ENCODE measurements around the gene PCSK1. TPM values are rescaled to one million over a fixed set of nuclear protein-coding genes. Genes with fewer than 3 reads are reported as not detected.
A peak's percentile ranks its signal among the peaks of the same experiment; 100 is the strongest.

PCSK1 gene
- polyA plus RNA-seq (ENCODE audit: low read depth in 6 of 6): not detected

DNA sequence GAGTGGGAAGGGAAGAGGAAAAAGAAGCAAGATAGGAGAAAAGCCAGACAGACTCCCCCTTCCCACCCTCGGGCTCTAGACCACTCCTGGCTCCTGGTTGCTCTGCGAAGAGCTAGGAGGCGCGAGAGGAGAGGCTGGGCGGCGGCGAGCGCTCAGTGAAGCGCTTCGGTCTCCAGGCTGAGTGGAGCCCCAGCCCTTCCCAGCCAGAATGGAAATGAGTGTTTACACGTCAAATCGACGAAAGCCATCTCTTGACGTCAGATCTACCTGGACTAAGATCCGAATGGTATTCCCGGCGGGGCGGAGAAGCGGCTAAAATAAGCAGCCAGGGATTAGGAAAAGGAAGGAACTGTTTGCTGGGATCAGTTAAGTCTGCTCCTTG lies at the start of gene PCSK1:
PCSK1 (minus strand) TSS at position 183 of the 382 bp plus-strand sequence. CDS start 206 bp downstream, outside the sequence.
- Mint-ChIP-seq H3K4me3 (peak within 1 kb of the TSS in 3 of 8 donors; percentile 7 to 75 (median 20)), H3K36me3 (peaks cover 0 to 16% of the 10 kb centered on the region in 2 donors), H3K27me3 (peaks cover 56 to 60% (median 60%) of the 10 kb centered on the region in 3 donors), H3K4me1 (peaks cover 12 to 37% (median 20%) of the 10 kb centered on the region in 3 donors), H3K9me3 (peaks cover 0 to 34% (median 9%) of the 10 kb centered on the region in 7 donors), H3K27ac (no peak within 1 kb of the TSS)
- no peak for DNase-seq
- no peak for ATAC-seq (ENCODE audit: low read depth in 2 of 2)

- Mint-ChIP-seq H3K27ac (no peak overlapping the region), H3K36me3 (no peaks in the 10 kb centered on the region), H3K4me1 (no peaks in the 10 kb centered on the region), H3K9me3 (peaks cover 0 to 4% (median 0%) of the 10 kb centered on the region in 7 donors), H3K27me3 (peaks cover 6 to 8% (median 6%) of the 10 kb centered on the region in 3 donors), H3K4me3 (no peak overlapping the region)
- ATAC-seq (ENCODE audit: low read depth in 2 of 2) (no peak), DNase-seq (no peak)
These were observed 48.8 kb upstream of the PCSK1 start for GRCh38 chr5:96481867-96482266.

- DNase-seq (no peak), ATAC-seq (ENCODE audit: low read depth in 2 of 2) (no peak)
- H3K9me3 Mint-ChIP-seq: peaks cover 0 to 4% (median 0%) of the 10 kb centered on the region in 7 donors
- no peak overlapping the region for H3K4me3 Mint-ChIP-seq
- H3K27ac Mint-ChIP-seq: no peak overlapping the region
- H3K4me1 Mint-ChIP-seq: no peaks in the 10 kb centered on the region
- H3K27me3 Mint-ChIP-seq: peaks cover 6 to 8% (median 6%) of the 10 kb centered on the region in 3 donors
- no peaks in the 10 kb centered on the region for H3K36me3 Mint-ChIP-seq
These were observed 48.1 kb upstream of the PCSK1 start for GRCh38 chr5:96481009-96481786.

- no peak for DNase-seq
- Mint-ChIP-seq H3K27me3 (no peaks in the 10 kb centered on the region), H3K9me3 (no peaks in the 10 kb centered on the region), H3K27ac (no peak overlapping the region), H3K36me3 (no peaks in the 10 kb centered on the region), H3K4me1 (no peaks in the 10 kb centered on the region), H3K4me3 (no peak overlapping the region)
- ATAC-seq (ENCODE audit: low read depth in 2 of 2): no peak
These were observed 45.9 kb upstream of the PCSK1 start for GRCh38 chr5:96478983-96479382.

DNA sequence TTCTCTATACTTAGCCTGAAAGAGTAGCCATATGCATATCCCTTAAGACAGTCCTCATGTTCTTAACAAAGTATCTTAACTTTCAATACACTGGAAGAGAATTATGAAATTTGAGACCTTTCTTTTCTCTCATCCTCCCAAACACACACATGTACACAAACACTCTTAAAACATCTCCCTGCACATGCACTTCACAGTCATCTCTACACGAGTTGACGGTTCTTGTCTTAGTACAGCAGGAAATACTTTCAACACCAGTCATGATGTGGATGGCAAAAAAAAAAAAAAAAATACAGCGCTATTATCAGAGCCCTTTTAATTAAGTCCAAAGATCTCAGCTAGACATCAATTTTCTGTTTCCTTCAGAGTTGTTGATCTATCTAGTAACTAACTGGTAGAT lies 43.6 kb upstream of the PCSK1 start:
- H3K9me3 Mint-ChIP-seq: no peaks in the 10 kb centered on the region
- no peak overlapping the region for H3K27ac Mint-ChIP-seq
- H3K4me1 Mint-ChIP-seq: no peaks in the 10 kb centered on the region
- DNase-seq (no peak), ATAC-seq (ENCODE audit: low read depth in 2 of 2) (no peak)
- no peak overlapping the region for H3K4me3 Mint-ChIP-seq
- H3K27me3 Mint-ChIP-seq: peaks cover 0 to 7% (median 6%) of the 10 kb centered on the region in 3 donors
- H3K36me3 Mint-ChIP-seq: no peaks in the 10 kb centered on the region

GRCh38 chr5:96474073-96474472 lies 41.0 kb upstream of the PCSK1 start:
- no peak overlapping the region for H3K4me3 Mint-ChIP-seq
- H3K9me3 Mint-ChIP-seq: no peaks in the 10 kb centered on the region
- no peaks in the 10 kb centered on the region for H3K4me1 Mint-ChIP-seq
- peaks cover 0 to 11% (median 6%) of the 10 kb centered on the region in 3 donors for H3K27me3 Mint-ChIP-seq
- H3K36me3 Mint-ChIP-seq: no peaks in the 10 kb centered on the region
- DNase-seq (no peak), ATAC-seq (ENCODE audit: low read depth in 2 of 2) (no peak)
- H3K27ac Mint-ChIP-seq: no peak overlapping the region

- DNase-seq (no peak), ATAC-seq (ENCODE audit: low read depth in 2 of 2) (no peak)
- H3K36me3 Mint-ChIP-seq: no peaks in the 10 kb centered on the region
- H3K4me1 Mint-ChIP-seq: no peaks in the 10 kb centered on the region
- no peak overlapping the region for H3K4me3 Mint-ChIP-seq
- H3K9me3 Mint-ChIP-seq: no peaks in the 10 kb centered on the region
- H3K27me3 Mint-ChIP-seq: peaks cover 0 to 17% (median 10%) of the 10 kb centered on the region in 3 donors
- no peak overlapping the region for H3K27ac Mint-ChIP-seq
These were observed 40.1 kb upstream of the PCSK1 start for GRCh38 chr5:96473155-96473554.

DNA sequence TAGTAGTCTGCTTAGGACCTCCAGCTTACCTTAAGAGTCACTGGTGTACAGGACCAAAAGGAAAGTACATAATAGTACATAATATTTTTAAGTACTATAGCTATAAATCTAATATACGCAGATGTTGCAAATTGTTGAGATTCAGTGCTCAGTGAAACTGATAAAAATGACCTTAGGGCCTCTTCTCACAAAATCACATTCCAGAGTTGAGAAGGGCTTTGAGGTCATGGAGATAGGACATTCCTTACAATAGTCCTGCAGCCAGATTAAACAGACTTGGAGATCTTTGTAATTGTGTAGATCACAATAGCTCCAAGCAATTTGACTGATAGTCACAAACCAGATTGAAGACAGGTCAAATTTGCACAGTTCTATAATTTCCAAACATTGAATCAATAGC lies 37.7 kb upstream of the PCSK1 start:
- Mint-ChIP-seq H3K27ac (no peak overlapping the region), H3K27me3 (peaks cover 7 to 24% (median 10%) of the 10 kb centered on the region in 3 donors), H3K4me3 (no peak overlapping the region), H3K36me3 (no peaks in the 10 kb centered on the region), H3K4me1 (no peaks in the 10 kb centered on the region), H3K9me3 (peaks cover 0 to 2% (median 0%) of the 10 kb centered on the region in 7 donors)
- no peak for DNase-seq
- ATAC-seq (ENCODE audit: low read depth in 2 of 2): no peak

GRCh38 chr5:96468956-96469355 lies 35.9 kb upstream of the PCSK1 start:
- Mint-ChIP-seq H3K4me1 (no peaks in the 10 kb centered on the region), H3K27me3 (peaks cover 9 to 24% (median 10%) of the 10 kb centered on the region in 3 donors), H3K27ac (no peak overlapping the region), H3K4me3 (no peak overlapping the region), H3K36me3 (no peaks in the 10 kb centered on the region), H3K9me3 (peaks cover 0 to 4% (median 0%) of the 10 kb centered on the region in 7 donors)
- no peak for ATAC-seq (ENCODE audit: low read depth in 2 of 2)
- DNase-seq: no peak

- Mint-ChIP-seq H3K4me1 (no peaks in the 10 kb centered on the region), H3K36me3 (no peaks in the 10 kb centered on the region), H3K27ac (no peak overlapping the region), H3K9me3 (peaks cover 0 to 4% (median 0%) of the 10 kb centered on the region in 7 donors), H3K4me3 (no peak overlapping the region), H3K27me3 (peaks cover 5 to 20% (median 16%) of the 10 kb centered on the region in 3 donors)
- ATAC-seq (ENCODE audit: low read depth in 2 of 2) (no peak), DNase-seq (no peak)
These were observed 30.0 kb upstream of the PCSK1 start for GRCh38 chr5:96463091-96463490.

DNA sequence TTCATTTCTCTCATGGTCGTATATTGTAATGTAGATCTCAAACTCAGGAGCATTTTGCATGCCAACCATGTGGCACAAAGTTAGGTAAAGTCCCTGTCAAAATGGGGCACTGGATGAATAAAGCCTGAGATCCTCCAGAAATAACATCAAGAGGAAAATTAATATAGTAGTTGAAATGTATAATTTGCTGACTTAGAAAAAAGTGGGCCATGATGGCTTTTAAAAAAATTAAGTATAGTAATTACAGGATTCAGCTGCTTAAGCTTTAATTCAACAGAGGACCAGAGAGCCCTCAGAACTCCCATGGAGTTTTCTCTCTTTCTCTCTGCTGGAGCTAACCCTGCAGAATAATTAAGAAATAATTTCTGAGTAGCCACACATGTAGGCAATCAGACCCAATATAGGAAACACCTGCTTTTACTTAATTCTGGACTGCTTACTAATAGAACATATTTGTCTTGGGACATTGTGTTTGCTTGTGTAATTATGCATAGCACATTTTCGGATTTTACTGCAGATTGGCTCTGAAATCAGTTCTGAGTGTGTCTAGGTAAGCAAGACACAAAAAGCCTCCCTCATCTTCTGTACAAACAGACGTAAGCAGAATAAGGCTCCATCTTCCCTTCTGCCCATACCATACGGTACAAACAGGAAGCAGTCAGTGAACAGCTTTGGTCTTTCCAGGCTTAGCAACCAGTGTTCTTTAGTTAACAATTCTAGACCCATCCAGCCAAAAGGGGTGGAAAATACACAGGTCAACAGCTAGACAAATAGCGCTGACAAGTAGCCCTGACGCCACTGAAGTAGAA lies 26.5 kb upstream of the PCSK1 start:
- Mint-ChIP-seq H3K27me3 (peaks cover 5 to 13% (median 8%) of the 10 kb centered on the region in 3 donors), H3K4me3 (no peak overlapping the region), H3K36me3 (peaks cover 0 to 8% of the 10 kb centered on the region in 2 donors), H3K9me3 (peaks cover 0 to 12% (median 3%) of the 10 kb centered on the region in 7 donors), H3K27ac (no peak overlapping the region), H3K4me1 (no peaks in the 10 kb centered on the region)
- ATAC-seq (ENCODE audit: low read depth in 2 of 2) (no peak), DNase-seq (no peak)

GRCh38 chr5:96458176-96458575 lies 25.1 kb upstream of the PCSK1 start:
- no peak overlapping the region for H3K4me3 Mint-ChIP-seq
- ATAC-seq (ENCODE audit: low read depth in 2 of 2) (no peak), DNase-seq (no peak)
- peaks cover 0 to 9% (median 5%) of the 10 kb centered on the region in 3 donors for H3K27me3 Mint-ChIP-seq
- H3K36me3 Mint-ChIP-seq: peaks cover 0 to 8% of the 10 kb centered on the region in 2 donors
- H3K4me1 Mint-ChIP-seq: no peaks in the 10 kb centered on the region
- peaks cover 0 to 9% (median 3%) of the 10 kb centered on the region in 7 donors for H3K9me3 Mint-ChIP-seq
- H3K27ac Mint-ChIP-seq: no peak overlapping the region

- H3K27me3 Mint-ChIP-seq: peaks cover 0 to 8% (median 4%) of the 10 kb centered on the region in 3 donors
- no peak overlapping the region for H3K27ac Mint-ChIP-seq
- no peaks in the 10 kb centered on the region for H3K4me1 Mint-ChIP-seq
- peaks cover 0 to 8% of the 10 kb centered on the region in 2 donors for H3K36me3 Mint-ChIP-seq
- no peak for ATAC-seq (ENCODE audit: low read depth in 2 of 2)
- DNase-seq: no peak
- H3K9me3 Mint-ChIP-seq: peaks cover 0 to 9% (median 5%) of the 10 kb centered on the region in 7 donors
- no peak overlapping the region for H3K4me3 Mint-ChIP-seq
These were observed 22.7 kb upstream of the PCSK1 start for GRCh38 chr5:96455789-96456188.

Data from naive B cell (primary cell).